Left ventricle myocardium inferior (tissue), 1 donor: ENCODE data around the gene MACROD2. TPM values are rescaled to one million over a fixed set of nuclear protein-coding genes. Genes with fewer than 3 reads are reported as not detected.

Experiments used
- DNase-seq: peaks from one replicate; pipeline ENCODE4 v3.0.0-alpha.2; 2020
- H3K27ac ChIP-seq: fragments of 200-600 bp; replicated peaks from 2 replicates; pipeline ENCODE4 v1.8.0; 2021
- H3K27me3 ChIP-seq: fragments of 200-600 bp; 2 replicates; pipeline ENCODE4 v1.8.0; 2021; ENCODE audit warnings: low read depth
- H3K36me3 ChIP-seq: fragments of 200-600 bp; 2 replicates; pipeline ENCODE4 v1.8.0; 2021
- H3K4me1 ChIP-seq: fragments of 200-600 bp; 2 replicates; pipeline ENCODE4 v1.8.0; 2021
- H3K4me3 ChIP-seq: fragments of 200-600 bp; 2 replicates; pipeline ENCODE4 v1.8.0; 2021; ENCODE audit warnings: mild to moderate bottlenecking, moderate library complexity
- H3K9me3 ChIP-seq: fragments of 200-600 bp; replicated peaks from 2 replicates; pipeline ENCODE4 v1.8.0; 2021
- intact Hi-C: fragments of 100-400 bp; cut with micrococcal nuclease; formaldehyde crosslinking; loops from one replicate; pipeline ENCODE4 v1.11.0; 2022
- total RNA-seq: library from RNA; stranded (reverse); fragmentation: NEBNext Ultra II Directional; extraction: Animal tissue kit (Norgen Biotek cat#: 25700); gene quantifications from one replicate; pipeline ENCODE4 v1.2.1, GENCODE V29; 2021
- TF ChIP-seq, protein P1 (sequence below): fragments of 200-600 bp; IDR thresholded peaks from 2 replicates; pipeline ENCODE4 v1.8.0; 2021; ENCODE audit warnings: antibody characterized with exemption, mild to moderate bottlenecking, borderline replicate concordance
- donor health status: DM: no; HTN: yes; CAD: no; lungs with severe emphysema.

MACROD2 gene
- total RNA-seq, 1 donor from 2014 or later = 3.6 TPM

DNA sequence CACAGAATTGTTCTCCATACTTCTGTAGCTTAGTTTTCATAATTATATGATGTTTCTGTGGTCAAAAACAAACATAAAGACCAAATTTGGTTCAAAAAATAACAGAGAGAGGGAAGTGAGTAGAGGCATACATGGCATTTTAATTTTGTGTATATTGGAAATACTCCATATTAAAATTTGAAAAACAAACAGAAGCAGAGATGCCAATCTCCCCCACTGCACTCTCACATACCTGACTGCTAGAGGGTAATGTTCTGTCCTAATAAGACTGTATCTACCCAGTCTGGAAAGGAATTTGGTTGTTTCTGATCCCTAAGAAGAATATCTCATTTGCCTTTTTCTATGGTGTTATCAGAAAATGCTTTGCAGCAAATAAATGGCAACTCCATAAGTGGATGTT lies 1301.1 kb downstream of the MACROD2 start:
- Histone ChIP-seq H3K27ac (no peak overlapping the region), H3K36me3 (no peaks in the 10 kb centered on the region), H3K27me3 (no peaks in the 10 kb centered on the region), H3K9me3 (no peaks in the 10 kb centered on the region), H3K4me3 (no peak overlapping the region), H3K4me1 (no peaks in the 10 kb centered on the region)
- intact Hi-C loops = no loop called here
- TF ChIP-seq, protein P1, sequence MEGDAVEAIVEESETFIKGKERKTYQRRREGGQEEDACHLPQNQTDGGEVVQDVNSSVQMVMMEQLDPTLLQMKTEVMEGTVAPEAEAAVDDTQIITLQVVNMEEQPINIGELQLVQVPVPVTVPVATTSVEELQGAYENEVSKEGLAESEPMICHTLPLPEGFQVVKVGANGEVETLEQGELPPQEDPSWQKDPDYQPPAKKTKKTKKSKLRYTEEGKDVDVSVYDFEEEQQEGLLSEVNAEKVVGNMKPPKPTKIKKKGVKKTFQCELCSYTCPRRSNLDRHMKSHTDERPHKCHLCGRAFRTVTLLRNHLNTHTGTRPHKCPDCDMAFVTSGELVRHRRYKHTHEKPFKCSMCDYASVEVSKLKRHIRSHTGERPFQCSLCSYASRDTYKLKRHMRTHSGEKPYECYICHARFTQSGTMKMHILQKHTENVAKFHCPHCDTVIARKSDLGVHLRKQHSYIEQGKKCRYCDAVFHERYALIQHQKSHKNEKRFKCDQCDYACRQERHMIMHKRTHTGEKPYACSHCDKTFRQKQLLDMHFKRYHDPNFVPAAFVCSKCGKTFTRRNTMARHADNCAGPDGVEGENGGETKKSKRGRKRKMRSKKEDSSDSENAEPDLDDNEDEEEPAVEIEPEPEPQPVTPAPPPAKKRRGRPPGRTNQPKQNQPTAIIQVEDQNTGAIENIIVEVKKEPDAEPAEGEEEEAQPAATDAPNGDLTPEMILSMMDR = no peak
- no peak for DNase-seq

DNA sequence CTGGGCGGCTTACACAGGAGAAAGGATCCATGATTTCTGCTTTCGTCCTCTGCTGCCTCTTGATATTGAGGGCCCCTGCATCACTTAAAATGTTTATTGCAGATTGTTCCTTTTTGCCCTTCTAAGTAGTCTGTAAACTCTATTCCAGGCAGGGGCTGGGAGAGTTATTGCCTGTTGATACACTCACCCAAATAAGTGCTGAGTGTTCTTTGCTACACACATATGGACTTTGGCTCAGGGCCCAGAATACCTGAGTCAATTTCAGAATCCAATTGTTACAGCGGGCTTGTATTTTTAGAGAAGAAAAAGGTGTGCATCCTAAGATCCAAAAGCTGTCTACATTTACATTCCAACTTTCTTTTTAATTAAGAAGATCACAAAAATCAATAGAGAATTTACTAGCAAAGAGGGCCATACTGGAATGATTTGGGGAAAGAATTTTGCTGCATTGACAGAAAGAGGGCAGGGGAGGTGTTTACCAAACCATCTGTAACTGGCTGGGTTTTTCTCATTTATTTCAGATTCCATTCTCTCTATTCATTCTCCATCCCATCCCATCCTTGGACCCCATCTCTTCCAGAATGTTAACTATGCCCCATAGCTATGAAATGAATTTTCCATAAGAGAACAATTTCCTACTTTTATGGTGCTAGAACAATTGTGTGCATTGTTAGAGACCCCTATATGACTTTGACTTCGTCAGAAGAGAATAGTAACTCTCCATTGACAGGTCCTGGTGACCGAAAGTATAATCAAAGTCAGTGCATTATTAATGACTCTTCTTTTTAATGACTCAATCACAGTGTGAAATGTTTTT lies 1302.0 kb downstream of the MACROD2 start:
- Histone ChIP-seq H3K27me3 (no peaks in the 10 kb centered on the region), H3K27ac (no peak overlapping the region), H3K4me3 (no peak overlapping the region), H3K9me3 (no peaks in the 10 kb centered on the region), H3K36me3 (no peaks in the 10 kb centered on the region), H3K4me1 (no peaks in the 10 kb centered on the region)
- no peak for DNase-seq
- intact Hi-C loops = no loop called here
- TF ChIP-seq, protein P1 = no peak

DNA sequence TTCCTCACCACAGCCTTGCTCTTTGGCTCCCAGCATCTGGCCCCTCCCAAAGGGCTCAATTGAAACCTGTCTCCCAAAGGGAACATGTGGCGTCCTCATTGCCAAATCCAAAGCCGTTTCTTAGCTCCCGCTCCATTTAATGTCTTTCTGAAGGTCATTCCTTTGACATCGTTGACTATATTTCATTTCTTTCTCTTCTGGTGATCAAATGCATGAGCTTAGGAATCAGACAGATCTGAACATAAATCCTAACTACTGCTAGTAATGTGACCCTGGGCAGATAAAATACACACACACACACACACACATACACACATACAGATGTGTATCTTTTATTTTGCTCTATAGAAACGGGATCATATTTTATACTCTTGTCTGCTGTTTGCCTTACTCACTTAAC lies 1306.8 kb downstream of the MACROD2 start:
- intact Hi-C loops = no loop called here
- Histone ChIP-seq H3K36me3 (no peaks in the 10 kb centered on the region), H3K9me3 (no peaks in the 10 kb centered on the region), H3K4me1 (no peaks in the 10 kb centered on the region), H3K4me3 (no peak overlapping the region), H3K27me3 (no peaks in the 10 kb centered on the region), H3K27ac (no peak overlapping the region)
- no peak for DNase-seq
- TF ChIP-seq, protein P1 = no peak

DNA sequence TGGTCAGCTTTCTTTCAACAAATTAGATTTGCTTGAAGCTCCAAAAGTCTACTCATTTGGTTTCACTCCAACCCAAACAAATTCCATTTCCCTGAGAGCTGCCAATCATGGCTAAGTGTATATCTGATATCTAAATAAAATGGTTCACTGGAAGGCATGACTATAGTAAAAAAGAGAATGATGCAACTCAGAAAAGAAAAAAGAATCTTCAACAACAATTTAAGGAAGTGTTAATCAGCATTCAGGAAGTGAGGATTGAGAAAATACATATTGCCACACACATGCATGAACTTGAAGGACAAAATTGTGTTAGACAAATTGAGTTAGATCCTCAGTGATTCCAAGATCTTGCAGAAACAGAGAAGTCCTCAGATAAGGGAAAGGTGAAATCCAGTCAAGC lies 1315.0 kb downstream of the MACROD2 start:
- no peaks in the 10 kb centered on the region for H3K4me1 ChIP-seq
- H3K27me3 ChIP-seq = no peaks in the 10 kb centered on the region
- no peaks in the 10 kb centered on the region for H3K9me3 ChIP-seq
- no peaks in the 10 kb centered on the region for H3K36me3 ChIP-seq
- TF ChIP-seq, protein P1 = no peak
- DNase-seq = no peak
- no peak overlapping the region for H3K27ac ChIP-seq
- H3K4me3 ChIP-seq = no peak overlapping the region
- intact Hi-C loops = no loop called here

DNA sequence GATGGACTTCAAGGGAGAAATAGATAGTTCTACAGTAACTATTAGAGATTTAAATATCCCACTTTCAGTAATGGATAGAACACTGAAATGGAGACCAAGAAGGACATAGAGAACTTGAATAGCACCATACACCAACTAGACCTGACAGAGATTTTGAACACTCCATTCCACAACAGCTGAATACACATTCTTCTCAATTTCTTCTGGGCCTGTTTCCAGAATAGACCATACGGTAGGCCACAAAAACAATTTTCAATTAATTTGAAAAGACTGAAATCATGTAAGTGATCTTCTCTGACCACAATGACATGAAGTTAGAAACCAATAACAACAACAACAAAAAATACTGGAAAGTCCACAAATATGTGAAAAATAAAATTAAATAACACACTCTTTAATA lies 1321.2 kb downstream of the MACROD2 start:
- Histone ChIP-seq H3K9me3 (peaks cover 12% of the 10 kb centered on the region), H3K36me3 (no peaks in the 10 kb centered on the region), H3K27me3 (no peaks in the 10 kb centered on the region), H3K4me1 (peaks cover 7% of the 10 kb centered on the region), H3K4me3 (no peak overlapping the region), H3K27ac (no peak overlapping the region)
- no peak for DNase-seq
- TF ChIP-seq, protein P1 = no peak
- intact Hi-C loops = no loop called here
